ENCODE results near the gene ZNF654.
"Not testable (repeated sequence)": the region's sequence is repeated elsewhere in the genome, so short reads cannot be mapped to it uniquely, and the experiment has no call there.

The ZNF654 gene

GRCh38 chr3:88166419-88166971, 107.4 kb downstream of the ZNF654 start:
- H3K27me3 ChIP-seq, result no peaks in the 10 kb centered on the region
- no peak for TF ChIP-seq CTCF (IDR thresholded peaks at IDR 0.05; ENCODE audit: low read depth, low read length)
- no peaks in the 10 kb centered on the region for H3K4me1 ChIP-seq
- no peak overlapping the region for H3K4me3 ChIP-seq (ENCODE audit: low read depth, low read length)
- no peak for DNase-seq
- peaks cover 5% of the 10 kb centered on the region for H3K36me3 ChIP-seq
- no peaks in the 10 kb centered on the region for H3K9me3 ChIP-seq

DNA sequence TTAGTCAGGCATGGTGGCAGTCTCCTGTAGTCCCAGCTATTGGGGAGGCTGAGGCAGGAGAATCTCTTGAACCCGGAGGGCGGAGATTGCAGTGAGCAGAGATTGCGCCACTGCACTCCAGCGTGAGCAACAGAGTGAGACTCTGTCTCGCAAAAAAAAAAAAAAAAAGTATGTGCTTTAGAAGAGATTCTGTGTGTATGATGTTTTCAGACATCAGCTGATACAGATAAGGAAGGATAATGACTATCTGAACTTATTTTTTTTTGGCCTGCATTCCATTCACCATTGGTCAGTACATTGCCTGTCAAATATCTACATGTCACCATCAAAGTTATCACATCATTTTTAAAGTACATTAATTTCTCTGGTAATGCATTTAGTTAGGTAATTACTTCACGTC, 108.1 kb downstream of the ZNF654 start:
- H3K27me3 ChIP-seq, result no peaks in the 10 kb centered on the region

DNA sequence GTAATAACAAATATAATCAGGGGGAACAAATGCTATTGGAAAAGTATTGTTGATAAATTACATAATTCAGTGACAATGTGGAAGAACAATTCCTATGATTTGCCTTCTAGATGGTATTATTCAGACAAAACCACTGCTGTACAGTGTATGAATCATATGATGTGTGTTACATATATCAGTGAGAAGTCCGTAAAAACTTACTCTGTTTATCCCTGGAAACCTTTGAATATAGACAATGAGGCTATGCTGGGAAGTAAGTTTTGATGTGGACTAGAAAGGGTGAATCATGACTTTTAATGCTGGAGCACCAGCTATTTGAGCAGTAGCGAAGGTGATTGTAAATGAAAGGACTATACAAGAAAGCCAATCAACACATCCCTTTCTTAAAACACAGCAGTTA, 108.6 kb downstream of the ZNF654 start:
- no peaks in the 10 kb centered on the region for H3K4me1 ChIP-seq
- peaks cover 5% of the 10 kb centered on the region for H3K36me3 ChIP-seq
- DNase-seq, result no peak
- TF ChIP-seq CTCF (IDR thresholded peaks at IDR 0.05; ENCODE audit: low read depth, low read length), result no peak
- no peaks in the 10 kb centered on the region for H3K9me3 ChIP-seq
- H3K27me3 ChIP-seq, result no peaks in the 10 kb centered on the region
- no peak overlapping the region for H3K4me3 ChIP-seq (ENCODE audit: low read depth, low read length)

More for the DNA sequence above, 108.1 kb downstream of the ZNF654 start:
- no peak for DNase-seq
- TF ChIP-seq CTCF (IDR thresholded peaks at IDR 0.05; ENCODE audit: low read depth, low read length), result no peak
- Histone ChIP-seq H3K9me3 (no peaks in the 10 kb centered on the region), H3K4me1 (no peaks in the 10 kb centered on the region), H3K4me3 (ENCODE audit: low read depth, low read length) (no peak overlapping the region), H3K36me3 (peaks cover 5% of the 10 kb centered on the region)

DNA sequence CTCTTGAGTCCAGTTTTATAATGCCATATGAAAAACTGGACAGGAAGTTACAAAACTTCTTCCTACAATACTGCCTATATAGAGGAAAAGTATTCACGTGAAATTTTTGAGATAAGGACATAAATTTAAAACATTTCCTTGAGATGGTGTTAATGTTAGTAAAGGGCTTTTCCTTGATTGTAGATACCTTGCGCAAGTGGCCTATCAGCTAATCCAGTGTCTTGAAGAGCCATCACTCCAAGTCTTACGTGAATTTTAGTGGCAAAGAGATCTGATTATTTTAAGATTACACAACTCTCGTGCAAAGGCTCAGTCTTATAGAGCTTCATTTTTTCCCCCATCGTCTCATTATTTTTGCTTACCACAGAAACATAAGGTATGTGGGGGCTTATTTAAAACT, 109.1 kb downstream of the ZNF654 start:
- H3K36me3 ChIP-seq, result peaks cover under 1% of the 10 kb centered on the region; the same call in 1 of the 2 replicates
- no peak for DNase-seq
- TF ChIP-seq CTCF (IDR thresholded peaks at IDR 0.05; ENCODE audit: low read depth, low read length), result no peak

GRCh38 chr3:88180398-88180999, 121.4 kb downstream of the ZNF654 start:
- H3K4me1 ChIP-seq, result no peaks in the 10 kb centered on the region
- no peaks in the 10 kb centered on the region for H3K27me3 ChIP-seq
- no peak for DNase-seq
- no peaks in the 10 kb centered on the region for H3K36me3 ChIP-seq
- H3K4me3 ChIP-seq (ENCODE audit: low read depth, low read length), result no peak overlapping the region
- peak; percentile 58 for TF ChIP-seq CTCF (IDR thresholded peaks at IDR 0.05; ENCODE audit: low read depth, low read length)
- H3K9me3 ChIP-seq, result no peaks in the 10 kb centered on the region

More for the DNA sequence above, 109.1 kb downstream of the ZNF654 start:
- Histone ChIP-seq H3K27me3 (no peaks in the 10 kb centered on the region), H3K9me3 (no peaks in the 10 kb centered on the region), H3K4me3 (ENCODE audit: low read depth, low read length) (no peak overlapping the region), H3K4me1 (no peaks in the 10 kb centered on the region)

GRCh38 chr3:88182165-88182918, 123.3 kb downstream of the ZNF654 start:
- not testable (repeated sequence) for H3K4me1 ChIP-seq; H3K27me3 ChIP-seq; H3K4me3 ChIP-seq (ENCODE audit: low read depth, low read length); DNase-seq; H3K9me3 ChIP-seq; H3K36me3 ChIP-seq
